Kidney epithelial cell (primary cell): ENCODE measurements around the gene TEDC1. TPM values are rescaled to one million over a fixed set of nuclear protein-coding genes. Genes with fewer than 3 reads are reported as not detected.

Experiments
- DNase-seq: peaks from one replicate; pipeline ENCODE4 v3.0.0-alpha.2; 2010; ENCODE audit warnings: low read depth
- H3K27me3 ChIP-seq: 2 replicates; pipeline ENCODE4 v1.6.0; 2011; ENCODE audit warnings: low read length; ENCODE audit not compliant: control insufficient read depth, insufficient read depth
- H3K36me3 ChIP-seq: 2 replicates; pipeline ENCODE4 v1.5.1; 2011; ENCODE audit warnings: low read length; ENCODE audit not compliant: control insufficient read depth, insufficient read depth
- H3K4me3 ChIP-seq: 2 replicates; pipeline ENCODE4 v1.5.1; 2011; ENCODE audit warnings: low read depth, mild to moderate bottlenecking, control low read depth, low read length
- total RNA-seq: library from RNA; depleted of rRNA; stranded (reverse); fragments of >200 nt; gene quantifications from 2 replicates; pipeline ENCODE4 v1.2.3, GENCODE V29; 2015
- TF ChIP-seq, protein P1 (sequence below): IDR thresholded peaks from 2 replicates; pipeline ENCODE4 v1.5.1; 2011; ENCODE audit warnings: mild to moderate bottlenecking, moderate library complexity, low read length, control low read depth, inconsistent platforms; ENCODE audit not compliant: insufficient read depth, poor library complexity, severe bottlenecking

TEDC1 gene
- total RNA-seq, 1 donor from 2014 or later: 7.1 TPM

DNA sequence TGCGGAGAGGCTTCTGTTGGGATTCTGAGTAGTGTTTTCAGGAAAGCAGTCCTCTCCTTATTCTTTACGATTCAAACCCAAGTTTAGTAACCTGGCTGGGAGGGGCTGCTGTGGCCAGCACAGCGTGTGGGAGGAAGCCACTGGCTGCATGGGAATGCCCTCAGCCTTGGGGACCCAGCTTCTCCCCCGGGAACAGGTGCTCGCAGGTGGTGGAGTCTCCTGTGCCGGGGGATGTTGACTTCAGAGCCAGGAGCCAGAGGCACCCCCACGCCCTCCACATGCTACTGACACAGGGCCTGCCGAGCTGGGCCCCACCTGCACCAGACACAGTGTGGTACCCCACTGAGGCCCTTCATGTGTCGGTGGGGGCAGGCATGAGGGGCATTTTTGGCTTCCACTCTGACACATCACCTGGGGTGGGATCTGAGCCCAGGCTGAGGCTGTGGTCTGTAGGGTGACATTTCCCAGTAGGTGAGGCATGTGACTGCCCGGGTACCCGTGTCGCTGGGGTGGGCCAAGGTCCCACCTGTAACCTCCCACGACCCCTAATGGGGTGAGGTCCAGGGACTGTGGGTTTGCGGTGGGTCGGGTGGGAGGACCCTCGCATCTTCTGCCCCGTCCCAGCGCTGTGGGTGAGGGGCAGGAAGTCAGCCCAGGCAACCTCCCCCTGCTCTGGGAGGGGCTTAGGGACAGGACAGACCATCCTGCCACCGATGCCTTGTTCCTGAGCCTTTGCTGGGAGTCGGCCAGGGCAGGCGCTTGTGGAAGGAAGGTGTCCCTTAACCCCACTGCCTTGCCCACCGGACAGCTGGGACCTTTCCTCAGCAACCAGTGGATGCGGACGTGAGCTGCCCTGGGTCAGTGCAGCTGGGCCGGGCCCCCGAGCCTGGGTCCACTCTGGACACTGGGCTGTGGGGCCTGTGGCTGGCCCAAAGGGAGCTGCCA lies 44.9 kb upstream of the TEDC1 start:
- no peaks in the 10 kb centered on the region for H3K27me3 ChIP-seq
- H3K36me3 ChIP-seq: no peaks in the 10 kb centered on the region
- no peak for DNase-seq
- TF ChIP-seq, protein P1, sequence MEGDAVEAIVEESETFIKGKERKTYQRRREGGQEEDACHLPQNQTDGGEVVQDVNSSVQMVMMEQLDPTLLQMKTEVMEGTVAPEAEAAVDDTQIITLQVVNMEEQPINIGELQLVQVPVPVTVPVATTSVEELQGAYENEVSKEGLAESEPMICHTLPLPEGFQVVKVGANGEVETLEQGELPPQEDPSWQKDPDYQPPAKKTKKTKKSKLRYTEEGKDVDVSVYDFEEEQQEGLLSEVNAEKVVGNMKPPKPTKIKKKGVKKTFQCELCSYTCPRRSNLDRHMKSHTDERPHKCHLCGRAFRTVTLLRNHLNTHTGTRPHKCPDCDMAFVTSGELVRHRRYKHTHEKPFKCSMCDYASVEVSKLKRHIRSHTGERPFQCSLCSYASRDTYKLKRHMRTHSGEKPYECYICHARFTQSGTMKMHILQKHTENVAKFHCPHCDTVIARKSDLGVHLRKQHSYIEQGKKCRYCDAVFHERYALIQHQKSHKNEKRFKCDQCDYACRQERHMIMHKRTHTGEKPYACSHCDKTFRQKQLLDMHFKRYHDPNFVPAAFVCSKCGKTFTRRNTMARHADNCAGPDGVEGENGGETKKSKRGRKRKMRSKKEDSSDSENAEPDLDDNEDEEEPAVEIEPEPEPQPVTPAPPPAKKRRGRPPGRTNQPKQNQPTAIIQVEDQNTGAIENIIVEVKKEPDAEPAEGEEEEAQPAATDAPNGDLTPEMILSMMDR: no peak
- no peak overlapping the region for H3K4me3 ChIP-seq

DNA sequence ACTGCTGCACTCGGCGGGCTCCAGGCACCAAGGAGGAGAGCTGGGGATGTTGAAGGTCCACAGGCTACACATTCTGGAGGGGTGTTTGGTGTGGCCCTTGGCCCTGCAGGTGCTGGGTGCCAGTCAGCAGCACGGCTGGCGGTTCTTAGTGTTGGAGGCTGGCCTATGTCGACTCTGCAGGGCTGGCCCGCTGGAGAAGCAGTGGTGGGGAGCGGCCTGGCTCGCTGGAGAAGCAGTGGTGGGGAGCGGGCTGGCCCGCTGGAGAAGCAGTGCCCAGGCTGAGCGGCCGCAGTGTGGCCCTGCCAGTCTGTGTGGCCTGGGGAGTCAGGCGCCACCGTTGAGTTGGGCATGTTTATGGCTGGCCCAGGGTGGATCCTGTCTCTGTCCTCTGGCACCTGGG lies 44.1 kb upstream of the TEDC1 start:
- H3K4me3 ChIP-seq: no peak overlapping the region
- H3K36me3 ChIP-seq: no peaks in the 10 kb centered on the region
- H3K27me3 ChIP-seq: no peaks in the 10 kb centered on the region
- TF ChIP-seq, protein P1: no peak
- no peak for DNase-seq

DNA sequence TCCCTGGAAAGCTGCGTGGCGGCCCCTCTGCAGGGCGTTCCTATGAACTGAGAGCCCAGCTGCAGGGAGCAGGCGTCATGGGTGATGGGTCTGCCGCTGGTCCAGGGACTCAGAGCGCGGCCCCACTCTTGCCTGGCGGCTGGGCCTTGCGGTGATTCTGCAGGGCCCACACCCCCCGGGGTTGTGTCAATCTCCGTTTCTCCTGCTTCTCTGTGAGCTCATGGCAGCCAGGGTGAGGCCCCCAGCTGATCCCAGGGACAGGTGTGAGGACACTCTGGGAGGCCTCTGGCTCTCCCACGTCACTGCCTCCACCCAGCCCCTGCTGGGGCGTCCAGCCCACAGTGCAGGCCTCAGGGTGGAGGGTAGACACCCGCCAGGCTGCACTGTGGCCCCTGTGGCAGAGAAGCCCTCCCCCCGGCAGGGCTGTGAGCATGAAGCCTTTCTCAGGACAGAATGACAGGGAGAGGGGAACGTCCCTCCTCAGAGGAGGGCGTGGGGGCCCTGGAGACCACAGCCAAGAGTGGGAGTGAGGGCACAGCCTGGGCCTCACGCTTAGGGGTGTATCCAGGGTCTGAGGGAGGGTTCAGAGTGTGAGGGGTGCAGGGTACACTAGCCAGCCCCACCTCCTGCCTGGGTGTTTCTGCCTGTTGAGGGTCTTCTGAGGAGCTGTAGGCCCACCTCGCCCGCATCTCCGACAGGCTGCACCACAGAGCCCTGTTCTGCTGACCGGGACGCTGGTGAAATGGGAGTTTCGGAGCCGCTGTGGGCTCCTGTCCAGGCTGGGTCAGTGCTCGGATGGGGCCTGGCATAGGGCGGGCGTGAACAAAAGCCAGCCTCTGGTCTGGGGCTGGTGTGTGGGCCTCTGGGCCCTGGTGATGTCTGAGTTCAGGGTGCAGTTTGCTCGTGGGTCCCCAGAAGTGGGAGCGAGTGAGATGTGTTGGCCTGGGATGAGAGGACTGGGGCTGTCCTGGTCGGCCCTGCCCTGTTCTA lies 43.1 kb upstream of the TEDC1 start:
- TF ChIP-seq, protein P1: no peak
- H3K36me3 ChIP-seq: no peaks in the 10 kb centered on the region
- H3K27me3 ChIP-seq: no peaks in the 10 kb centered on the region
- no peak for DNase-seq
- no peak overlapping the region for H3K4me3 ChIP-seq

DNA sequence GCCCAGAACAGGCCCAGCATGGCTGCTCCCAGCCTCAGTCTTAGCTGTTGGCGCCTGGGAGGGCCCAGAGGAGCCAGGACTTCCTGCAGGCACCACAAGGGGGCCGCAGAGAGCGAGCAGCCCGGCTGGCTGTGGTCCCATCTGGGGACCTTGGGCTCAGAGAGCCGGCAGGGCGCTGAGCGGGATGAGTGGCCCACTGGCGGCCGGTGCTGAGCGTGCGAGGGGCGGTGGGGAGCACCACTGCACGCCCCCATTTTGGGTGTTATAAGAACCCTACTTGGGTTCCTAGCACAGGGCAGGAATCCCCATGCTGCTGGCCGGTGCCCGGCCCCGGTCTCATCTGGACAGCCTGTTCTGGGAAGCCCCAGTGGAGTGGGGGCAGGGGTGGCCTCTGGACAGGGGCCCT lies 42.3 kb upstream of the TEDC1 start:
- TF ChIP-seq, protein P1: peak; percentile 91
- Histone ChIP-seq H3K27me3 (no peaks in the 10 kb centered on the region), H3K36me3 (no peaks in the 10 kb centered on the region), H3K4me3 (no peak overlapping the region)
- DNase-seq: no peak

DNA sequence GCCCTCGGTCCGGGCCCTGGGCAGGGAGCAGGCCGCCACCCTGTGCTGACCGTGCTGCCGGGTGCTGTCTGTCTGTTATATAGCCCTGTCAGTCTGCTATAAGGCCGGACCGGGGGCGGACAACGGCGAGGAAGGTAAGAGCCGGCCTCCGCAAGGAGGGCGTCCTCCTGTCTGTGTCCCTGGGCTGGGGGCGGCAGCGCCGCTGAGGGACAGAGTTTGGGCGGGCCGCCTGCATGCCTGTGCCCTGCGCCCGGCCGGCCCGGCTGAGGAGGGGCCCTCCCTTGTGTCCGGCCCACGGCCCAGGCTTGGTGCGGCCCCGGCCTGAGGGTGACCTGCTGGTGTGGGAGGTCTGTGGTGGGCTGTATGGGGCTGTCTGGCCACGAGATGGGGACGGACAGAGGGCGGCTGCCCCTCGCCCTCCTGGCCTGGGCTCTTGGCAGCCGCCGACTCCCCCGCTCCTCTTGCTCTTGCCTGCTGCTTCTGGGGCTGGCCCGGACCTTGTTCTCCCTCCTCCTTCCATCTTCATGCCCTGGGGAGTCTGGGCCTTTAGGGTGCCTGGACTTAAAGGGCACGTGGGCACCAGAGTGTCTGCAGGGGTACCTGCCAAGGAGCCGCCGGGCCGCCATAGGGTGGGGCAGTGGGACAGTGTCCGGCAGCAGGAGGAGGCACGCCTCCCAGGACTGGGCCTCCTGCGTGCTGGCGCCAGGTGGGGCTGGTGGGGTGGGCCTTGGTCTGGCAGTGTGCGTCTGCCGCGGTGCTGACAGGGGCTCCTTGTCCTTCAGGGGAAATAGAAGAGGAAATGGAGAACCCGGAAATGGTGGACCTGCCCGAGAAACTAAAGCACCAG lies 41.5 kb upstream of the TEDC1 start:
- Histone ChIP-seq H3K36me3 (no peaks in the 10 kb centered on the region), H3K4me3 (no peak overlapping the region), H3K27me3 (no peaks in the 10 kb centered on the region)
- TF ChIP-seq, protein P1: no peak
- DNase-seq: no peak
